Naive thymus-derived CD4-positive, alpha-beta T cell (primary cell): ENCODE results near the gene CDH4. TPM values are rescaled to one million over a fixed set of nuclear protein-coding genes. Genes with fewer than 3 reads are reported as not detected.

Experiments
- ATAC-seq: fragments of 150-1000 bp; cut with Tn5 transposase; 2 replicates; pipeline ENCODE4 v1.10.0; 2021; ENCODE audit warnings: mild to moderate bottlenecking, moderate library complexity
- CTCF ChIA-PET: fragments of 350-600 bp; sonication (Branson Sonifier 250); formaldehyde crosslinking; loops from one replicate; lab custom pipeline; 2021; ENCODE audit warnings: antibody characterized with exemption; lab: Charles Lee
- POLR2A ChIA-PET: fragments of 350-600 bp; sonication (Branson Sonifier 250); formaldehyde crosslinking; loops from one replicate; lab custom pipeline; 2021; ENCODE audit warnings: antibody characterized with exemption, inconsistent platforms; lab: Charles Lee
- DNase-seq, 9 donors: peaks; one replicate each; pipeline versions ENCODE4 v3.0.0 to v3.0.0-alpha.2; 2020 to 2022; ENCODE audit warnings: mixed read lengths in 1 of 9
- H3K27ac ChIP-seq: one replicate; pipeline ENCODE4 v1.7.0; 2013; ENCODE audit warnings: mild to moderate bottlenecking, low read depth, low read length, moderate library complexity
- H3K27me3 ChIP-seq, 2 donors: one replicate each; pipeline ENCODE4 v1.7.0; 2013; ENCODE audit warnings: low read length in 2 of 2, mild to moderate bottlenecking in 2 of 2, moderate library complexity in 2 of 2; ENCODE audit not compliant: control insufficient read depth in 2 of 2, insufficient read depth in 2 of 2
- H3K36me3 ChIP-seq, 3 experiments: 1 replicate in 2 of 3; 2 replicates in 1 of 3; pipeline ENCODE4 v1.7.0; 2013; ENCODE audit warnings: low read length in 3 of 3, mild to moderate bottlenecking in 3 of 3, moderate library complexity in 1 of 3; ENCODE audit not compliant: insufficient read depth in 3 of 3, control insufficient read depth in 2 of 3
- H3K4me1 ChIP-seq, 2 donors: one replicate each; pipeline ENCODE4 v1.7.0; 2013; ENCODE audit warnings: low read length in 2 of 2, mild to moderate bottlenecking in 2 of 2, moderate library complexity in 1 of 2; ENCODE audit not compliant: control insufficient read depth in 2 of 2, insufficient read depth in 2 of 2
- H3K4me3 ChIP-seq: 2 replicates; pipeline ENCODE4 v1.7.0; 2013; ENCODE audit warnings: mild to moderate bottlenecking, low read length
- H3K9me3 ChIP-seq, 3 experiments: 1 replicate in 2 of 3; 2 replicates in 1 of 3; pipeline ENCODE4 v1.7.0; 2013; ENCODE audit warnings: low read length in 3 of 3; ENCODE audit not compliant: control insufficient read depth in 2 of 3
- H3K27ac Mint-ChIP-seq, 9 donors: one replicate each; pipeline ENCODE4 v1.8.0; 2020 to 2022; ENCODE audit warnings: mixed read lengths in 9 of 9, mild to moderate bottlenecking in 8 of 9, moderate library complexity in 5 of 9, inconsistent platforms in 2 of 9
- H3K27me3 Mint-ChIP-seq, 5 donors: one replicate each; pipeline ENCODE4 v1.8.0; 2021 to 2022; ENCODE audit warnings: mixed read lengths in 5 of 5, mild to moderate bottlenecking in 1 of 5
- H3K36me3 Mint-ChIP-seq, 5 donors: one replicate each; pipeline ENCODE4 v1.8.0; 2020 to 2022; ENCODE audit warnings: mixed read lengths in 5 of 5, mild to moderate bottlenecking in 3 of 5, inconsistent platforms in 1 of 5
- H3K4me1 Mint-ChIP-seq, 7 donors: one replicate each; pipeline ENCODE4 v1.8.0; 2020 to 2022; ENCODE audit warnings: mixed read lengths in 7 of 7, mild to moderate bottlenecking in 3 of 7, inconsistent platforms in 1 of 7
- H3K4me3 Mint-ChIP-seq, 10 donors: one replicate each; pipeline ENCODE4 v1.8.0; 2020 to 2022; ENCODE audit warnings: mild to moderate bottlenecking in 10 of 10, mixed read lengths in 10 of 10, moderate library complexity in 6 of 10, inconsistent platforms in 2 of 10
- H3K9me3 Mint-ChIP-seq, 11 donors: one replicate each; pipeline ENCODE4 v1.8.0; 2020 to 2022; ENCODE audit warnings: mixed read lengths in 11 of 11, mild to moderate bottlenecking in 4 of 11, inconsistent platforms in 1 of 11, moderate library complexity in 1 of 11
- intact Hi-C, 2 donors: fragments of 100-400 bp; cut with micrococcal nuclease; formaldehyde crosslinking; loops; one replicate each; pipeline ENCODE4 v1.15.1; 2023
- polyA plus RNA-seq, 2 donors: library from polyadenylated mRNA; unstranded; fragments of 300-500 nt; fragmentation: Illumina TruSeq; gene quantifications; one replicate each; pipeline ENCODE4 v1.2.3, GENCODE V29; 2021
- total RNA-seq, 6 experiments: library from RNA in 5 of 6; stranded (reverse) in 5 of 6; gene quantifications; 1 replicate in 5 of 6; 2 replicates in 1 of 6; pipeline ENCODE4 v1.2.3 and lab custom pipeline; 2021 to 2026

Gene CDH4
- total and polyA plus RNA-seq, 7 experiments from 2014 or later = 0.05 to 0.43 (median 0.14) TPM; not detected in 1

DNA sequence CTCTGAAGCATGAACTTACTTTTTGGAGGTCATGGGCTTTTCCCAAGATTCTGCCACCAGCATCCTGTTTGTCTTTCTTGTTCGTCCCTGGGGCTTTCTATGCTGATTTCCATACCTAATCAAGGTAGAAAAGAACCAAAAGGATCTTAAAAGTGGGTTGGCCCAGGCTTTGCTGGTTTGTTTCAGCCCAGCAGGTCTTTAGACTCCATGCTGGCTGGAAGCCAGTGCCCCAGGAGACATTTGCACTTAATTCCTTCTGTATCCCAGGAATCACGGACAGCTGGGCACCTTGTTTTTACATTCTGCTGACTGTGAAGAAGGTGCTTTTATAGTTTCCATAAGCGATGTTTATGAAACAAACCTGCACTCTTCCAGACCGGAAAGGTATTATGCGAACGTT, 195.9 kb downstream of the CDH4 start:
- H3K9me3 Mint-ChIP-seq = peaks cover 0 to 12% (median 2%) of the 10 kb centered on the region in 11 donors
- ChIA-PET POLR2A (no interaction called here), CTCF (no interaction called here)
- Histone ChIP-seq H3K4me3 (no peak overlapping the region), H3K27ac (no peak overlapping the region), H3K36me3 (no peaks in the 10 kb centered on the region), H3K27me3 (peaks cover 0 to 3% of the 10 kb centered on the region in 2 donors), H3K9me3 (no peaks in the 10 kb centered on the region), H3K4me1 (no peaks in the 10 kb centered on the region)
- no peak overlapping the region for H3K4me3 Mint-ChIP-seq
- peaks cover 0 to 4% (median 0%) of the 10 kb centered on the region in 5 donors for H3K36me3 Mint-ChIP-seq
- no peak for ATAC-seq
- H3K4me1 Mint-ChIP-seq = no peaks in the 10 kb centered on the region
- DNase-seq = no peak
- H3K27ac Mint-ChIP-seq = no peak overlapping the region
- intact Hi-C loops = no loop called here
- peaks cover 0 to 11% (median 0%) of the 10 kb centered on the region in 5 donors for H3K27me3 Mint-ChIP-seq

DNA sequence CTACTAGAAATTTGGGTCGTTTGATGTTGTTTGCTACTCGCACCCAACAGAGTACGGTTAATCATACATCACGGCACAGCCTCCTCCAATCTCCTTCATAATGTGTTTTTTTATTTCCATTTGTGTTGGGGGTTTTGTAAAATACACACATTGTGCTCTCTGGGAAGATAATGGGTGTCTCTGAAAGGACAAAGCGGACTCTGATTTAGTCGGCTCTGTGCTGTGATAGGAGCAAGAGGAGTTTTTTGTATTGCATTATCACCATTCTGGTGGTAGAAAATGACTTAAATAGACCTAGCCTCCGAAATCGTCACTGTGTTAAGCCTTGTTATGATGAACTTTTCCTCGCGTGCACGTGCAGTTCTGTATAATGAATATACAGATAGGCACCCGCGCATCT, 196.3 kb downstream of the CDH4 start:
- H3K27me3 Mint-ChIP-seq = peaks cover 0 to 11% (median 0%) of the 10 kb centered on the region in 5 donors
- no peak overlapping the region for H3K4me3 Mint-ChIP-seq
- POLR2A ChIA-PET = no interaction called here
- ATAC-seq = no peak
- Histone ChIP-seq H3K36me3 (no peaks in the 10 kb centered on the region), H3K4me3 (no peak overlapping the region), H3K4me1 (no peaks in the 10 kb centered on the region), H3K27me3 (peaks cover 0 to 3% of the 10 kb centered on the region in 2 donors), H3K9me3 (no peaks in the 10 kb centered on the region), H3K27ac (no peak overlapping the region)
- CTCF ChIA-PET = no interaction called here
- no peaks in the 10 kb centered on the region for H3K4me1 Mint-ChIP-seq
- H3K36me3 Mint-ChIP-seq = peaks cover 0 to 4% (median 0%) of the 10 kb centered on the region in 5 donors
- intact Hi-C loops = no loop called here
- no peak for DNase-seq
- H3K9me3 Mint-ChIP-seq = peaks cover 0 to 12% (median 2%) of the 10 kb centered on the region in 11 donors
- H3K27ac Mint-ChIP-seq = no peak overlapping the region

DNA sequence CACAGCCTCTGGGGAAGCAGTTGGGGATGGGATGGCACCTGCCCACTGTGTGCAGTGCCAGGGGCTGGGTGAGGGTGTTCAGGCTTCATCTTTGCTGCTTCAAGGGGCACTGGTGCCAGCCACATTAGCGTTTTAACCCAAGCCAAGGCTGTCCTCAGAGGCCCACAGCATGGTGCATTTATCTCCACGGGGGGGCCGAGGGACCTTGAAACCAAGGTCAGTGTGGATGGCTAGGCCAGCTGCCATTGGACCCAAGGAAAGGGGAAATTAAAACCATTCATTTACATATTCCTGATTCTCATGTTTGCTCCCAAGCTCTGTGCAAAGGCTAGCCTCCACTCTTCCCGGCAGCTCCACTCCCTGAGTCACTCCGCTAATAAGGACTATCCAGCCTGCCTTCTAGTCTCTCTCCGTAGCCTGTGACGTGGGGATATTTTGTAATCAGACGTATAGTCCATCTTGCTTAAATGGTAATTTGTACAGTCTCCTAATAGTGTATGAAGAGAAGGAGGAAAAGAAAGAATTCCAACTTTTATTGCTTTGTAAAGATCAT, 197.1 kb downstream of the CDH4 start:
- Histone ChIP-seq H3K36me3 (no peaks in the 10 kb centered on the region), H3K9me3 (no peaks in the 10 kb centered on the region), H3K4me1 (no peaks in the 10 kb centered on the region), H3K27ac (no peak overlapping the region), H3K4me3 (no peak overlapping the region), H3K27me3 (peaks cover 0 to 3% of the 10 kb centered on the region in 2 donors)
- Mint-ChIP-seq H3K27me3 (peaks cover 0 to 11% (median 0%) of the 10 kb centered on the region in 5 donors), H3K4me1 (no peaks in the 10 kb centered on the region), H3K4me3 (no peak overlapping the region), H3K9me3 (peaks cover 0 to 12% (median 2%) of the 10 kb centered on the region in 11 donors), H3K27ac (no peak overlapping the region), H3K36me3 (peaks cover 0 to 4% (median 0%) of the 10 kb centered on the region in 5 donors)
- ATAC-seq (no peak), DNase-seq (no peak)
- ChIA-PET POLR2A (no interaction called here), CTCF (no interaction called here)
- intact Hi-C loops = no loop called here

DNA sequence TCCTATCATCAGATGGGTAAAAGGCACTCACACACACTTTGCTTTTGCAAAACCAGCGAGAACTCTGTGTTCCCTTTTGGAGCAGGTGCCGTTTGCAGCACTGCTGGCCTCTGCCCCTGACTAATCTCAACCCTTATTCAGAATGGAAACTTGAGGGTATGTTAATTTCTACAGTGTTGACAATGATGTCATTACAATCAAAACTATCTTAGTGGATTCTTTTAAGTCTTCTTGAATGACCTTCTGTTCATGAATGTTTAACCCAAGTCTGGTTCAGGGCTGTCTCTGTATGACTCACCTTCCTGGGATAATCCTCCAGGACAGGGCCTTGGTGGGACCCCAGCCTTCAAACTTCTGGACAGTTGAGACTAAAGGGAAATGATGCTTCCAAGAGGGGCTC, 197.9 kb downstream of the CDH4 start:
- Histone ChIP-seq H3K27me3 (peaks cover 0 to 3% of the 10 kb centered on the region in 2 donors), H3K9me3 (no peaks in the 10 kb centered on the region), H3K27ac (no peak overlapping the region), H3K4me3 (no peak overlapping the region), H3K36me3 (no peaks in the 10 kb centered on the region), H3K4me1 (no peaks in the 10 kb centered on the region)
- intact Hi-C loops = no loop called here
- ChIA-PET POLR2A (no interaction called here), CTCF (no interaction called here)
- Mint-ChIP-seq H3K27me3 (peaks cover 0 to 11% (median 0%) of the 10 kb centered on the region in 5 donors), H3K4me3 (no peak overlapping the region), H3K4me1 (no peaks in the 10 kb centered on the region), H3K27ac (no peak overlapping the region), H3K9me3 (peaks cover 0 to 12% (median 2%) of the 10 kb centered on the region in 11 donors), H3K36me3 (peaks cover 0 to 4% (median 0%) of the 10 kb centered on the region in 5 donors)
- ATAC-seq = no peak
- no peak for DNase-seq

DNA sequence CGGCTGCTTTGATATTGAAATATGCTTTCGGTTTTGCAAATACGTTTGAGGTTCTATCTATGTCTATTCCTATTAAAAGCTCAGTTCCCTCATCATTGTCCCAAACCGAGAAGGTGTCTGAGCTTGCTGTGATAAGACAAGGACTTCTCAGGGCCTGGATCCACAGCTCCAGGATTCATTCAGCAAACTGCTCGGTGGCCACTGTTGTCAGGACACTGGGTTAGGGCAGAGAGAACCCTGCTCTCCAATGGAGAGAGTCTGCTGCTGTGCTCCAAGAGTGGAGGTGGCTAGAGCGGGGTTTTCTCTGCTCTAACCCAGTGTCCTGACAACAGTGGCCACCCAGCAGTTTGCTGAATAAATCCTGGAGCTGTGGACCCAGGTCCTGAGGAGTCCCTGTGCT, 198.5 kb downstream of the CDH4 start:
- ChIA-PET POLR2A (no interaction called here), CTCF (no interaction called here)
- H3K27me3 ChIP-seq = peaks cover 0 to 3% of the 10 kb centered on the region in 2 donors
- intact Hi-C loops = no loop called here
- Mint-ChIP-seq H3K9me3 (peaks cover 0 to 12% (median 2%) of the 10 kb centered on the region in 11 donors), H3K4me3 (no peak overlapping the region), H3K27ac (no peak overlapping the region), H3K27me3 (peaks cover 0 to 11% (median 0%) of the 10 kb centered on the region in 5 donors), H3K4me1 (no peaks in the 10 kb centered on the region), H3K36me3 (peaks cover 0 to 4% (median 0%) of the 10 kb centered on the region in 5 donors)
- H3K36me3 ChIP-seq = no peaks in the 10 kb centered on the region
- DNase-seq = no peak
- ATAC-seq = no peak
- H3K4me1 ChIP-seq = no peaks in the 10 kb centered on the region
- H3K9me3 ChIP-seq = peaks cover 0 to 2% (median 0%) of the 10 kb centered on the region in 3 experiments
- H3K4me3 ChIP-seq = no peak overlapping the region
- H3K27ac ChIP-seq = no peak overlapping the region

DNA sequence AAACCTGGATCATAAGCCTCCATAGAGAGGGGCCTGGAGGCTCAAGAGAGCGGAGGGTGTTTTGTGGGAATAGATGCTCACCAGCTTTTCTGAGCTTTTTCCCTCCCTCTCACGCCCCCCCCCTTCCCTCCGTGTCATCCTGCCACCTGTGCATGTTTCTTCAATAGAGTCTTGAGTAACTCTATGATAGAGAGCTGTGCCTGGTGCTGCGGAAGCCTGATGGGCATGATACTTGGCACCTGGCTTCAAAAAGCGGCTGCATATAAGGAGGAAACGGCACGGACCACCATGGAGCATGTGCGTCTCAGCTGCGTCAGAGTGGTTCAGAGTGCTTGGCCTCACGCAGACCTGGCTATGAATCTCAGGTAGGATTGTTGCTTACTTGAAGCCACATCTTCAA, 198.9 kb downstream of the CDH4 start:
- no peak overlapping the region for H3K4me3 ChIP-seq
- H3K36me3 Mint-ChIP-seq = peaks cover 0 to 4% (median 0%) of the 10 kb centered on the region in 5 donors
- peaks cover 0 to 3% (median 0%) of the 10 kb centered on the region in 3 experiments for H3K9me3 ChIP-seq
- ChIA-PET CTCF (no interaction called here), POLR2A (no interaction called here)
- H3K36me3 ChIP-seq = no peaks in the 10 kb centered on the region
- peaks cover 0 to 3% of the 10 kb centered on the region in 2 donors for H3K27me3 ChIP-seq
- no peak overlapping the region for H3K27ac Mint-ChIP-seq
- no peaks in the 10 kb centered on the region for H3K4me1 Mint-ChIP-seq
- no peak overlapping the region for H3K4me3 Mint-ChIP-seq
- ATAC-seq (no peak), DNase-seq (no peak)
- peaks cover 0 to 11% (median 0%) of the 10 kb centered on the region in 5 donors for H3K27me3 Mint-ChIP-seq
- H3K9me3 Mint-ChIP-seq = peaks cover 0 to 12% (median 2%) of the 10 kb centered on the region in 11 donors
- no peak overlapping the region for H3K27ac ChIP-seq
- no peaks in the 10 kb centered on the region for H3K4me1 ChIP-seq
- intact Hi-C loops = no loop called here

DNA sequence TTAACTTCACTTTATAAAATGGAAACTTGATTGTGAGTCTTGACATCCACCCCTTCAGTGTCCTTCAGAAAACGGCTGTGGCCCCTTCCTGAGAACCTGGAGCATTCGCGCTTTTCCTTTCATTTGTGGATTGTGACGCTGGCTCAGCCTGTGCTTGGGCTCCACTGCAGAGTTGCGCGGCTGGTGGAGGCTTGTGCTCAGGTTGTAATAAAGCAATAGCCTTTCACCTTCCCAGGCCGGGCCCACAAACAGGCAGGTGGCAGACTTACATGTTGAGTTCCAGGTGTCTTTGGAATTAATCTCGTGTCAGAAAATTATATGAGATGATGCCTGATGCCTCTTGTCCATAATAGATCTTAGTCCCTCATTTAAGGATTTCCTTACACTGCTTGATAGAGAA, 199.9 kb downstream of the CDH4 start:
- ATAC-seq = no peak
- H3K27ac ChIP-seq = no peak overlapping the region
- Mint-ChIP-seq H3K27me3 (peaks cover 0 to 11% (median 0%) of the 10 kb centered on the region in 5 donors), H3K27ac (no peak overlapping the region), H3K4me1 (no peaks in the 10 kb centered on the region), H3K9me3 (peaks cover 0 to 12% (median 2%) of the 10 kb centered on the region in 11 donors), H3K4me3 (no peak overlapping the region), H3K36me3 (peaks cover 0 to 4% (median 0%) of the 10 kb centered on the region in 5 donors)
- H3K4me1 ChIP-seq = no peaks in the 10 kb centered on the region
- H3K4me3 ChIP-seq = no peak overlapping the region
- DNase-seq = no peak
- H3K36me3 ChIP-seq = no peaks in the 10 kb centered on the region
- CTCF ChIA-PET = no interaction called here
- intact Hi-C loops = no loop called here
- peaks cover 0 to 3% of the 10 kb centered on the region in 2 donors for H3K27me3 ChIP-seq
- peaks cover 0 to 3% (median 0%) of the 10 kb centered on the region in 3 experiments for H3K9me3 ChIP-seq
- POLR2A ChIA-PET = no interaction called here
